Thyroid gland (tissue), 4 donors: ENCODE measurements around the gene FBXO11. TPM values are rescaled to one million over a fixed set of nuclear protein-coding genes. Genes with fewer than 3 reads are reported as not detected.

ENCODE experiments used
- DNase-seq, 2 donors: peaks; one replicate each; pipeline ENCODE4 v3.0.0-alpha.2; 2019
- H3K27ac ChIP-seq, 3 donors: fragments of 200-600 bp; sonication (generic); 1 replicate in 2 of 3; 2 replicates in 1 of 3; pipeline ENCODE4 v1.5.1; 2016 to 2019; ENCODE audit warnings: mild to moderate bottlenecking in 1 of 3, moderate library complexity in 1 of 3
- H3K27me3 ChIP-seq: fragments of 200-600 bp; sonication (generic); one replicate; pipeline ENCODE4 v1.5.1; 2019
- H3K36me3 ChIP-seq, 2 donors: fragments of 200-600 bp; sonication (generic); one replicate each; pipeline ENCODE4 v1.5.1; 2016 to 2019
- H3K4me1 ChIP-seq, 2 donors: fragments of 200-600 bp; sonication (generic); one replicate each; pipeline ENCODE4 v1.5.1; 2017 to 2019
- H3K4me3 ChIP-seq, 3 donors: fragments of 200-600 bp; sonication (generic); replicated peaks in 1 of 3; 1 replicate in 2 of 3; 2 replicates in 1 of 3; pipeline ENCODE4 v1.5.1; 2016; ENCODE audit warnings: mild to moderate bottlenecking in 1 of 3
- H3K9me3 ChIP-seq: fragments of 200-600 bp; sonication (generic); one replicate; pipeline ENCODE4 v1.5.1; 2017
- POLR2A ChIP-seq, 2 donors: fragments of 450-650 bp; IDR thresholded peaks; one replicate each; pipeline ENCODE4 v1.6.1; 2017; ENCODE audit warnings: antibody characterized with exemption in 2 of 2, mild to moderate bottlenecking in 2 of 2, moderate library complexity in 1 of 2
- WGBS, 2 donors: methylation state at CpG; one replicate each; pipeline ENCODE4 v1.1.5; 2017; 5-methylcytosine and 5-hydroxymethylcytosine counted together
- intact Hi-C: fragments of 100-400 bp; cut with DNase I; formaldehyde crosslinking; loops from one replicate; pipeline ENCODE4 v1.15.1; 2023
- total RNA-seq, 4 donors: library from RNA; depleted of rRNA; stranded (reverse); fragments of >200 nt; gene quantifications; one replicate each; pipeline ENCODE4 v1.2.3, GENCODE V29; 2016
- TF ChIP-seq, protein P1 (sequence below), 6 experiments: fragments of 200-600 bp in 3 of 6; fragments of 450-650 bp in 3 of 6; sonication (generic) in 3 of 6; IDR thresholded peaks; one replicate each; pipeline ENCODE4 v1.5.1; 2016 to 2019; ENCODE audit warnings: antibody characterized with exemption in 6 of 6, mild to moderate bottlenecking in 2 of 6, inconsistent platforms in 1 of 6, moderate library complexity in 1 of 6

FBXO11 gene
- total RNA-seq, 4 donors from 2014 or later: 50.4 to 82.8 (median 60.6) TPM

- no peak overlapping the region for H3K27ac ChIP-seq
- 6 to 30% methylated on average over 19 to 28 of the region's 28 CpGs for WGBS, 2 donors
- no peaks in the 10 kb centered on the region for H3K4me1 ChIP-seq
- no peaks in the 10 kb centered on the region for H3K36me3 ChIP-seq
- no peaks in the 10 kb centered on the region for H3K27me3 ChIP-seq
- intact Hi-C loops: loop anchor here (5.0 kb wide), 1 partner anchor 331 kb away; no protein-coding TSS in a partner anchor
- no peaks in the 10 kb centered on the region for H3K9me3 ChIP-seq
- peak; percentile 55 to 64 for DNase-seq
- no peak overlapping the region for H3K4me3 ChIP-seq
- TF ChIP-seq POLR2A (IDR thresholded peaks at IDR 0.05): no peak
- TF ChIP-seq, protein P1, sequence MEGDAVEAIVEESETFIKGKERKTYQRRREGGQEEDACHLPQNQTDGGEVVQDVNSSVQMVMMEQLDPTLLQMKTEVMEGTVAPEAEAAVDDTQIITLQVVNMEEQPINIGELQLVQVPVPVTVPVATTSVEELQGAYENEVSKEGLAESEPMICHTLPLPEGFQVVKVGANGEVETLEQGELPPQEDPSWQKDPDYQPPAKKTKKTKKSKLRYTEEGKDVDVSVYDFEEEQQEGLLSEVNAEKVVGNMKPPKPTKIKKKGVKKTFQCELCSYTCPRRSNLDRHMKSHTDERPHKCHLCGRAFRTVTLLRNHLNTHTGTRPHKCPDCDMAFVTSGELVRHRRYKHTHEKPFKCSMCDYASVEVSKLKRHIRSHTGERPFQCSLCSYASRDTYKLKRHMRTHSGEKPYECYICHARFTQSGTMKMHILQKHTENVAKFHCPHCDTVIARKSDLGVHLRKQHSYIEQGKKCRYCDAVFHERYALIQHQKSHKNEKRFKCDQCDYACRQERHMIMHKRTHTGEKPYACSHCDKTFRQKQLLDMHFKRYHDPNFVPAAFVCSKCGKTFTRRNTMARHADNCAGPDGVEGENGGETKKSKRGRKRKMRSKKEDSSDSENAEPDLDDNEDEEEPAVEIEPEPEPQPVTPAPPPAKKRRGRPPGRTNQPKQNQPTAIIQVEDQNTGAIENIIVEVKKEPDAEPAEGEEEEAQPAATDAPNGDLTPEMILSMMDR (IDR thresholded peaks at IDR 0.05): peak; percentile 85 to 99 (median 93)
Measured at GRCh38 chr2:47767880-47768609, 138.3 kb downstream of the FBXO11 start.

- no peak for DNase-seq
- H3K27me3 ChIP-seq: no peaks in the 10 kb centered on the region
- intact Hi-C loops: loop anchor here (5.0 kb wide), 1 partner anchor 330 kb away; no protein-coding TSS in a partner anchor
- H3K4me1 ChIP-seq: no peaks in the 10 kb centered on the region
- 56 to 61% methylated on average over 3 of the region's 3 CpGs for WGBS, 2 donors
- H3K9me3 ChIP-seq: no peaks in the 10 kb centered on the region
- H3K27ac ChIP-seq: no peak overlapping the region
- TF ChIP-seq POLR2A (IDR thresholded peaks at IDR 0.05): no peak
- TF ChIP-seq, protein P1 (IDR thresholded peaks at IDR 0.05): no peak
- H3K36me3 ChIP-seq: no peaks in the 10 kb centered on the region
- no peak overlapping the region for H3K4me3 ChIP-seq
Measured at GRCh38 chr2:47767497-47767844, 138.8 kb downstream of the FBXO11 start.

DNA sequence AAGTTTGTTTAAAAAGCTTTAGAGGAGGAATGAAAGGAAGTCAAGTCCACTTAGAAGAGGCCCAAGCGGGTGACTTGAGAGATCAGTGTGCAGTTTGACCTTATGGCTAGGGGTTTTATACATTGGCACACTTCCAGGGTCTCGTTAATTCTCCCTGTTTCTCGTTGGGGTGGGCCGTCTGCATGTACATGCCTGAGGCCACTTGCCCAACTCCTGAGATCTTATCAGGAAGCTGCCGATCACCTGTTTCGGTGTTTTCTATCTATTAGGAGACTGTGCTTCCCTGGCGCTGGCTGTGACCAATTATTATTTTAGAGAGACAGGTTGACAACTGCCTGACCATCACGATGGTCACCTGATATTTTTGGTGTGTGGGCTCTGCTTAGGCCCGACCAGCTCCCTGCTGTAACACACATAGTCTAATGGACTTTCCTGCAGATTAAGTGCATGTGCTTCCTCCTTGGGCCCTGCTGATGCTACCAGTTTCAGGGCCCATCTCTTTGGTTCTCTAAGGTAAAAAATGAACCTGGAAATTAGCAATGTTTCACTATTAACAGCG lies 154.4 kb downstream of the FBXO11 start:
- intact Hi-C loops: no loop called here
- Histone ChIP-seq H3K27ac (no peak overlapping the region), H3K4me1 (no peaks in the 10 kb centered on the region), H3K9me3 (no peaks in the 10 kb centered on the region), H3K4me3 (no peak overlapping the region), H3K36me3 (no peaks in the 10 kb centered on the region), H3K27me3 (no peaks in the 10 kb centered on the region)
- TF ChIP-seq POLR2A (IDR thresholded peaks at IDR 0.05): no peak
- TF ChIP-seq, protein P1 (IDR thresholded peaks at IDR 0.05): no peak
- DNase-seq: no peak
- WGBS, 2 donors: 45 to 55% methylated on average over 10 of the region's 10 CpGs

- Histone ChIP-seq H3K4me3 (no peak overlapping the region), H3K27me3 (no peaks in the 10 kb centered on the region), H3K9me3 (no peaks in the 10 kb centered on the region), H3K36me3 (no peaks in the 10 kb centered on the region), H3K27ac (no peak overlapping the region), H3K4me1 (no peaks in the 10 kb centered on the region)
- intact Hi-C loops: no loop called here
- WGBS, 2 donors: 82 to 89% methylated on average over 4 of the region's 4 CpGs
- no peak for DNase-seq
- TF ChIP-seq POLR2A (IDR thresholded peaks at IDR 0.05): no peak
- TF ChIP-seq, protein P1 (IDR thresholded peaks at IDR 0.05): no peak
Measured at GRCh38 chr2:47747878-47748277, 158.4 kb downstream of the FBXO11 start.

- intact Hi-C loops: no loop called here
- Histone ChIP-seq H3K4me3 (no peak overlapping the region), H3K36me3 (no peaks in the 10 kb centered on the region), H3K27me3 (no peaks in the 10 kb centered on the region), H3K4me1 (no peaks in the 10 kb centered on the region), H3K27ac (no peak overlapping the region), H3K9me3 (no peaks in the 10 kb centered on the region)
- 82 to 83% methylated on average over 2 of the region's 2 CpGs for WGBS, 2 donors
- TF ChIP-seq POLR2A (IDR thresholded peaks at IDR 0.05): no peak
- TF ChIP-seq, protein P1 (IDR thresholded peaks at IDR 0.05): no peak
- DNase-seq: no peak
Measured at GRCh38 chr2:47744074-47744473, 162.2 kb downstream of the FBXO11 start.
